HepG2 (cell line): ENCODE results near the gene UBFD1. TPM values are rescaled to one million over a fixed set of nuclear protein-coding genes. Genes with fewer than 3 reads are reported as not detected.

Experiments
- ATAC-seq: fragments of 200-7000 bp; cut with Tn5 transposase; 3 replicates; pipeline ENCODE4 v1.9.1; 2020; ENCODE audit warnings: mild to moderate bottlenecking, moderate library complexity
- BruUV-seq: library from RNA; stranded (reverse); fragments of 400-500 nt; replicated peaks from 2 replicates; lab custom pipeline; 2021; lab: Mats Ljungman, UMichigan
- CTCF ChIA-PET: fragments of 300-600 bp; formaldehyde crosslinking; extraction: SDS; loops from one replicate; lab custom pipeline; 2021; ENCODE audit warnings: low total read pairs, inconsistent platforms, low intra/inter-chr PET ratio; lab: Yijun Ruan, JAX
- POLR2A ChIA-PET: fragments of 350-600 bp; sonication (Branson Sonifier 250); formaldehyde crosslinking; loops from one replicate; lab custom pipeline; 2020; ENCODE audit warnings: antibody characterized with exemption, inconsistent platforms; lab: Yijun Ruan, JAX
- DNase-seq: peaks from one replicate; pipeline ENCODE4 v3.0.0-alpha.2; 2015; ENCODE audit warnings: low spot score
- FAIRE-seq: peaks from 3 replicates; lab custom pipeline; 2011; peaks lifted over from hg19 to GRCh38; lab: Jason Lieb, UNC
- H2AFZ ChIP-seq: one replicate; pipeline ENCODE4 v1.6.1; 2011; ENCODE audit warnings: low read length, inconsistent platforms
- H3K27ac ChIP-seq: fragments of 300-600 bp; 3 replicates; pipeline ENCODE4 v1.8.0; 2011; ENCODE audit warnings: mixed run types, mild to moderate bottlenecking, mixed read lengths, low read length, inconsistent platforms; ENCODE audit not compliant: insufficient read depth; ENCODE audit errors: extremely low read length
- H3K27me3 ChIP-seq, 2 experiments: fragments of 200-600 bp in 1 of 2; 2 replicates in 1 of 2; 3 replicates in 1 of 2; pipeline versions ENCODE4 v1.6.0 to v1.8.0; 2011; ENCODE audit warnings: low read length in 2 of 2, mild to moderate bottlenecking in 2 of 2, moderate library complexity in 2 of 2, inconsistent platforms in 1 of 2; ENCODE audit not compliant: insufficient read depth in 2 of 2, control insufficient read depth in 1 of 2
- H3K36me3 ChIP-seq, 2 experiments: fragments of 200-600 bp in 1 of 2; replicated peaks in 1 of 2; 2 replicates in 1 of 2; 3 replicates in 1 of 2; pipeline versions ENCODE4 v1.5.1 to v1.8.0; 2011; ENCODE audit warnings: low read length in 2 of 2, inconsistent platforms in 1 of 2; ENCODE audit not compliant: insufficient read depth in 2 of 2, control insufficient read depth in 1 of 2
- H3K4me1 ChIP-seq: 2 replicates; pipeline ENCODE4 v1.5.1; 2012; ENCODE audit warnings: low read length, inconsistent platforms; ENCODE audit not compliant: insufficient read depth
- H3K4me2 ChIP-seq: 2 replicates; pipeline ENCODE4 v1.6.0; 2011; ENCODE audit warnings: low read depth, low read length, inconsistent platforms
- H3K4me3 ChIP-seq, 3 experiments: fragments of 200-600 bp in 1 of 3; sonication (generic), shearing (Covaris generic) in 1 of 3; replicated peaks in 1 of 3; 2 replicates each; pipeline ENCODE4 v1.5.1; 2011 to 2016; ENCODE audit warnings: low read length in 3 of 3, inconsistent platforms in 2 of 3, low read depth in 2 of 3, mild to moderate bottlenecking in 2 of 3, control low read depth in 1 of 3, mixed read lengths in 1 of 3; ENCODE audit not compliant: insufficient read depth in 1 of 3
- H3K79me2 ChIP-seq: one replicate; pipeline ENCODE4 v1.6.1; 2011; ENCODE audit warnings: low read length, inconsistent platforms; ENCODE audit not compliant: insufficient read depth
- H3K9ac ChIP-seq: 2 replicates; pipeline ENCODE4 v1.6.0; 2011; ENCODE audit warnings: mild to moderate bottlenecking, low read depth, low read length, inconsistent platforms; ENCODE audit not compliant: insufficient read depth
- H3K9me3 ChIP-seq: 2 replicates; pipeline ENCODE4 v1.5.1; 2012; ENCODE audit warnings: mild to moderate bottlenecking, low read length
- H4K20me1 ChIP-seq: 2 replicates; pipeline ENCODE4 v1.6.0; 2011; ENCODE audit warnings: inconsistent platforms, mild to moderate bottlenecking, low read length, moderate library complexity; ENCODE audit not compliant: insufficient read depth
- CBFB ChIP-seq: sonication (generic); formaldehyde crosslinking; IDR thresholded peaks from 2 replicates; pipeline ENCODE4 v1.4.0; 2020; ENCODE audit warnings: missing genetic modification reagents
- EEA1 ChIP-seq: sonication (generic); formaldehyde crosslinking; IDR thresholded peaks from 2 replicates; pipeline ENCODE4 v1.5.1; 2020; ENCODE audit warnings: mild to moderate bottlenecking, missing genetic modification reagents, borderline replicate concordance
- ETV6 ChIP-seq: sonication (generic); formaldehyde crosslinking; conservative IDR thresholded peaks from 2 replicates; pipeline ENCODE4 v1.4.0; 2020; ENCODE audit warnings: missing genetic modification reagents
- HES4 ChIP-seq: sonication (generic); formaldehyde crosslinking; IDR thresholded peaks from 2 replicates; pipeline ENCODE4 v1.9.0; 2021; ENCODE audit warnings: mild to moderate bottlenecking, missing genetic modification reagents, borderline replicate concordance
- MEIS1 ChIP-seq: sonication (generic); formaldehyde crosslinking; IDR thresholded peaks from 2 replicates; pipeline ENCODE4 v1.9.0; 2021; ENCODE audit warnings: mild to moderate bottlenecking, missing genetic modification reagents, moderate library complexity, borderline replicate concordance
- PAX8 ChIP-seq: sonication (generic); formaldehyde crosslinking; IDR thresholded peaks from 2 replicates; pipeline ENCODE4 v1.8.0; 2022; ENCODE audit warnings: mild to moderate bottlenecking, missing genetic modification reagents, borderline replicate concordance
- ZFP36L2 ChIP-seq: sonication (generic); formaldehyde crosslinking; IDR thresholded peaks from 2 replicates; pipeline ENCODE4 v1.4.0; 2020; ENCODE audit warnings: missing genetic modification reagents
- ZNF33A ChIP-seq: sonication (generic); formaldehyde crosslinking; IDR thresholded peaks from 2 replicates; pipeline ENCODE4 v1.5.1; 2020; ENCODE audit warnings: missing genetic modification reagents, mild to moderate bottlenecking, moderate library complexity, borderline replicate concordance
- ZNF468 ChIP-seq: sonication (generic); formaldehyde crosslinking; IDR thresholded peaks from 2 replicates; pipeline ENCODE4 v1.8.0; 2022; ENCODE audit warnings: mild to moderate bottlenecking, moderate library complexity, missing genetic modification reagents
- ZNF891 ChIP-seq: sonication (generic); formaldehyde crosslinking; IDR thresholded peaks from 2 replicates; pipeline ENCODE4 v1.5.0; 2020; ENCODE audit warnings: mild to moderate bottlenecking, missing genetic modification reagents
- ZSCAN21 ChIP-seq: sonication (generic); formaldehyde crosslinking; IDR thresholded peaks from 2 replicates; pipeline ENCODE4 v1.8.0; 2022; ENCODE audit warnings: mild to moderate bottlenecking, missing genetic modification reagents, moderate library complexity, borderline replicate concordance
- WGBS: methylation state at CpG from one replicate; pipeline ENCODE4 v1.1.6; 2017; ENCODE audit warnings: low lambda C conversion rate; 5-methylcytosine and 5-hydroxymethylcytosine counted together
- in situ Hi-C: cut with HindIII; loops from 2 replicates; pipeline ENCODE4 v1.10.0; 2017; ENCODE audit warnings: low pct_unique_long_range_greater_than_20kb; ENCODE audit not compliant: extremely low pct_ligation_motif_present
- intact Hi-C: fragments of 100-400 bp; cut with micrococcal nuclease; formaldehyde crosslinking; loops from one replicate; pipeline ENCODE4 v1.10.0; 2022; ENCODE audit not compliant: unreplicated experiment
- polyA plus RNA-seq, 8 experiments: library from polyadenylated mRNA; depleted of rRNA in 3 of 8; stranded (reverse) in 7 of 8; unstranded in 1 of 8; fragments of >200 nt; fragmentation: Illumina TruSeq in 4 of 8; extraction: Trizol in 4 of 8; gene quantifications; 2 replicates each; pipeline versions ENCODE4 v1.2.1 to v1.2.3, GENCODE V29; 2011 to 2016; ENCODE audit warnings: low read depth in 4 of 8, missing spikeins in 1 of 8, mixed read lengths in 1 of 8; ENCODE audit not compliant: insufficient read depth in 1 of 8
- total RNA-seq, 5 experiments: library from RNA; depleted of rRNA; stranded (reverse); fragments of >200 nt; fragmentation: Illumina TruSeq; extraction: Trizol; gene quantifications; 2 replicates each; pipeline ENCODE4 v1.2.3, GENCODE V29; 2016; ENCODE audit warnings: low read depth in 1 of 5
- TF ChIP-seq, protein P1 (sequence below): sonication (generic); formaldehyde crosslinking; IDR thresholded peaks from 2 replicates; pipeline ENCODE4 v1.4.0; 2020; ENCODE audit warnings: missing genetic modification reagents
- TF ChIP-seq, protein P2 (sequence below): fragments of 450-650 bp; IDR thresholded peaks from 2 replicates; pipeline ENCODE4 v1.6.1; 2017; ENCODE audit warnings: mild to moderate bottlenecking
- TF ChIP-seq, protein P3 (sequence below): sonication (generic); formaldehyde crosslinking; IDR thresholded peaks from 2 replicates; pipeline ENCODE4 v1.5.0; 2020; ENCODE audit warnings: mild to moderate bottlenecking, missing genetic modification reagents
- TF ChIP-seq, protein P4 (sequence below): sonication (generic); formaldehyde crosslinking; IDR thresholded peaks from 2 replicates; pipeline ENCODE4 v1.4.0; 2020; ENCODE audit warnings: low read depth, mild to moderate bottlenecking, missing genetic modification reagents

Gene UBFD1
- total and polyA plus RNA-seq, 2 of the 13 experiments (the other 11 are each of a cell fraction or from before 2014, with no cell fraction given), result 100 to 111 TPM

DNA sequence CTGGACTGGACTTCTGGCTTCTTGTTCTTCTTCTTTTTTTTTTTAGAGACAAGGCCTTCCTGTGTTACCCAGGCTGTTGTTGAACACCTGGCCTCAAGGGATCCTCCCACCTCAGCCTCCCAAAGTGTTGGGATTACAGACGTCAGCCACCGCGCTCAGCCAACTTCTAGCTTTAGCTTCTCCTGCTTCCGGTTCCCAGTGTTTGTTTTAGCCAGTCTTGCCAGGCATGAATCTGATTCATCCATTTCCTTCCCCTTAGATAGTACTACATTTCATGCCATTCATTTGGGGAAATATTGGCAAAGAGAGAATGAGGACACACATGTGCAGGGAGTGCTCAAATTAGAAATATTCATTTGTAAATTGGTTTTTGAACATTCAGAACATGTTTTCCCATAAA lies 50.7 kb downstream of the UBFD1 start (continued):
- TF ChIP-seq, protein P1, sequence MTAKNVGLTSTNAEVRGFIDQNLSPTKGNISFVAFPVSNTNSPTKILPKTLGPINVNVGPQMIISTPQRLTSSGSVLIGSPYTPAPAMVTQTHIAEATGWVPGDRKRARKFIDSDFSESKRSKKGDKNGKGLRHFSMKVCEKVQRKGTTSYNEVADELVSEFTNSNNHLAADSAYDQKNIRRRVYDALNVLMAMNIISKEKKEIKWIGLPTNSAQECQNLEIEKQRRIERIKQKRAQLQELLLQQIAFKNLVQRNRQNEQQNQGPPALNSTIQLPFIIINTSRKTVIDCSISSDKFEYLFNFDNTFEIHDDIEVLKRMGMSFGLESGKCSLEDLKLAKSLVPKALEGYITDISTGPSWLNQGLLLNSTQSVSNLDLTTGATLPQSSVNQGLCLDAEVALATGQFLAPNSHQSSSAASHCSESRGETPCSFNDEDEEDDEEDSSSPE (CRISPR knock-in tag), result no peak
- no peak for TF ChIP-seq ETV6 (CRISPR knock-in tag)
- no peak for TF ChIP-seq HES4 (CRISPR knock-in tag)
- no peak for TF ChIP-seq ZNF891
- TF ChIP-seq ZSCAN21 (CRISPR knock-in tag), result no peak
- no peak for TF ChIP-seq ZNF33A

DNA sequence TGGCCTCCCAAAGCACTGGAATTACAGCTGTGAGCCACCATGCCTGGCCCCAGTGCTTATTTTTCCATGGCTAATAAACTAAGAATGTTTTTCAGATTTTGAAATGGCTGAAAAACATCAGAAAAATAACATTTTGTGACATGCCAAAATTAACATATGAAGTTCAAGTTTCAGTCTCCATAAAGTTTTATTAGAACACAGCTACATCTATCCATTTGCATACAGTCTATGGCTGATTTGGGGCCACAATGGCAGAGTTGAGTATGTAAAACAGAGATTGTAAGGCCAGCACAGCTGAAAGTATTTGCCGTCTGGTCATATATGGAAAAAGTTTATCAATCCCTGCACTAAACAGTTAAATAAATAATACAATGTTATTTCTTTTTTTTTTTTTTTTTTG lies 52.4 kb downstream of the UBFD1 start:
- ChIA-PET CTCF (no interaction called here), POLR2A (no interaction called here)
- H3K9me3 ChIP-seq, result no peaks in the 10 kb centered on the region
- H3K4me1 ChIP-seq, result no peaks in the 10 kb centered on the region
- H3K36me3 ChIP-seq, result peaks cover 14 to 56% of the 10 kb centered on the region in 2 experiments
- no peaks in the 10 kb centered on the region for H4K20me1 ChIP-seq
- in situ Hi-C loops, result no loop called here
- WGBS, result 100% methylated on average over 1 of the region's 1 CpG
- DNase-seq (no peak), ATAC-seq (no peak), FAIRE-seq (no peak)
- BruUV-seq, result no TSS peak
- no peak overlapping the region for H2AFZ ChIP-seq
- H3K27ac ChIP-seq, result no peak overlapping the region
- H3K79me2 ChIP-seq, result no peaks in the 10 kb centered on the region
- H3K27me3 ChIP-seq, result no peaks in the 10 kb centered on the region
- no peak overlapping the region for H3K4me2 ChIP-seq
- intact Hi-C loops, result no loop called here
- H3K4me3 ChIP-seq, result no peak overlapping the region
- H3K9ac ChIP-seq, result no peak overlapping the region
- TF ChIP-seq ZFP36L2 (CRISPR knock-in tag) (no peak), PAX8 (CRISPR knock-in tag) (no peak), EEA1 (no peak), MEIS1 (CRISPR knock-in tag) (no peak), ZNF468 (CRISPR knock-in tag) (no peak), CBFB (no peak)
- TF ChIP-seq, protein P2, sequence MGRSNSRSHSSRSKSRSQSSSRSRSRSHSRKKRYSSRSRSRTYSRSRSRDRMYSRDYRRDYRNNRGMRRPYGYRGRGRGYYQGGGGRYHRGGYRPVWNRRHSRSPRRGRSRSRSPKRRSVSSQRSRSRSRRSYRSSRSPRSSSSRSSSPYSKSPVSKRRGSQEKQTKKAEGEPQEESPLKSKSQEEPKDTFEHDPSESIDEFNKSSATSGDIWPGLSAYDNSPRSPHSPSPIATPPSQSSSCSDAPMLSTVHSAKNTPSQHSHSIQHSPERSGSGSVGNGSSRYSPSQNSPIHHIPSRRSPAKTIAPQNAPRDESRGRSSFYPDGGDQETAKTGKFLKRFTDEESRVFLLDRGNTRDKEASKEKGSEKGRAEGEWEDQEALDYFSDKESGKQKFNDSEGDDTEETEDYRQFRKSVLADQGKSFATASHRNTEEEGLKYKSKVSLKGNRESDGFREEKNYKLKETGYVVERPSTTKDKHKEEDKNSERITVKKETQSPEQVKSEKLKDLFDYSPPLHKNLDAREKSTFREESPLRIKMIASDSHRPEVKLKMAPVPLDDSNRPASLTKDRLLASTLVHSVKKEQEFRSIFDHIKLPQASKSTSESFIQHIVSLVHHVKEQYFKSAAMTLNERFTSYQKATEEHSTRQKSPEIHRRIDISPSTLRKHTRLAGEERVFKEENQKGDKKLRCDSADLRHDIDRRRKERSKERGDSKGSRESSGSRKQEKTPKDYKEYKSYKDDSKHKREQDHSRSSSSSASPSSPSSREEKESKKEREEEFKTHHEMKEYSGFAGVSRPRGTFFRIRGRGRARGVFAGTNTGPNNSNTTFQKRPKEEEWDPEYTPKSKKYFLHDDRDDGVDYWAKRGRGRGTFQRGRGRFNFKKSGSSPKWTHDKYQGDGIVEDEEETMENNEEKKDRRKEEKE, result no peak
- TF ChIP-seq, protein P3, sequence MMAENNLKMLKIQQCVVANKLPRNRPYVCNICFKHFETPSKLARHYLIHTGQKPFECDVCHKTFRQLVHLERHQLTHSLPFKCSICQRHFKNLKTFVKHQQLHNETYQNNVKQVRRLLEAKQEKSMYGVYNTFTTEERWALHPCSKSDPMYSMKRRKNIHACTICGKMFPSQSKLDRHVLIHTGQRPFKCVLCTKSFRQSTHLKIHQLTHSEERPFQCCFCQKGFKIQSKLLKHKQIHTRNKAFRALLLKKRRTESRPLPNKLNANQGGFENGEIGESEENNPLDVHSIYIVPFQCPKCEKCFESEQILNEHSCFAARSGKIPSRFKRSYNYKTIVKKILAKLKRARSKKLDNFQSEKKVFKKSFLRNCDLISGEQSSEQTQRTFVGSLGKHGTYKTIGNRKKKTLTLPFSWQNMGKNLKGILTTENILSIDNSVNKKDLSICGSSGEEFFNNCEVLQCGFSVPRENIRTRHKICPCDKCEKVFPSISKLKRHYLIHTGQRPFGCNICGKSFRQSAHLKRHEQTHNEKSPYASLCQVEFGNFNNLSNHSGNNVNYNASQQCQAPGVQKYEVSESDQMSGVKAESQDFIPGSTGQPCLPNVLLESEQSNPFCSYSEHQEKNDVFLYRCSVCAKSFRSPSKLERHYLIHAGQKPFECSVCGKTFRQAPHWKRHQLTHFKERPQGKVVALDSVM, result 0 out of 2 replicates have a peak, but pooled peaks have one; percentile 1
- TF ChIP-seq, protein P4, sequence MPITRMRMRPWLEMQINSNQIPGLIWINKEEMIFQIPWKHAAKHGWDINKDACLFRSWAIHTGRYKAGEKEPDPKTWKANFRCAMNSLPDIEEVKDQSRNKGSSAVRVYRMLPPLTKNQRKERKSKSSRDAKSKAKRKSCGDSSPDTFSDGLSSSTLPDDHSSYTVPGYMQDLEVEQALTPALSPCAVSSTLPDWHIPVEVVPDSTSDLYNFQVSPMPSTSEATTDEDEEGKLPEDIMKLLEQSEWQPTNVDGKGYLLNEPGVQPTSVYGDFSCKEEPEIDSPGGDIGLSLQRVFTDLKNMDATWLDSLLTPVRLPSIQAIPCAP (CRISPR knock-in tag), result no peak
